K562 (cell line): ENCODE measurements around the gene ACKR3.

Source experiments
- MCM7 ChIP-seq, 2 experiments: fragments of 450-650 bp; IDR thresholded peaks; 2 replicates each; pipeline ENCODE4 v1.6.1; 2016 to 2018
- NR2C2 ChIP-seq, 2 experiments: fragments of 200-800 bp in 1 of 2; sonication (Bioruptor generic) in 1 of 2; sonication (generic) in 1 of 2; formaldehyde crosslinking in 1 of 2; IDR thresholded peaks; 2 replicates each; pipeline versions ENCODE4 v1.6.1 to v1.8.0; 2016 to 2022; ENCODE audit warnings: mild to moderate bottlenecking in 1 of 2, missing compliant biosample characterization in 1 of 2, missing genetic modification characterization in 1 of 2, missing genetic modification reagents in 1 of 2

DNA sequence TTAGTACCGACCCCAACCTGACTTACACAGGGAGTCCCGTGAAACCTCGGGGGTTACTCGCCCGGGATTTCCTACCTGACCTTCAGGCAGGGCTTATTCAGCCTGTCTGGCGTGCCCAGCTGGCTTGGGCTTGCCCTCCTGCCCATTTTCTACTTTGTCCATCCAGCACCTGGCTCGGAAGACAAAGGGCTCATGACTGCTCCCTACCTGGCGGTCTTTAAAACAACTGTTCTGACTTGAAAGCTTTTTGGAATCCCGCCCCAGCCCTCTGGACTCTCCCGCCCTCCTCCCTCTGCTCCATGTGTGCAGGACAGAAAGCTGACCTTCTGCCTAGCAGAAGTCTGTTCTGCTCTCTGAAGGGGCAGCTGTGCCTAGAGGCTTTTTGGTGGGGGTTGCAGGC lies 43.1 kb downstream of the ACKR3 start:
- TF ChIP-seq NR2C2 (CRISPR knock-in tag; IDR thresholded peaks at IDR 0.05) = no peak
- TF ChIP-seq NR2C2 (tag; IDR thresholded peaks at IDR 0.05) = no peak
- TF ChIP-seq MCM7 (IDR thresholded peaks at IDR 0.05) = no peak
